Gastrocnemius medialis (tissue), 4 donors: ENCODE data around the gene NPAS2.

Experiments
- POLR2A ChIP-seq, 2 donors: fragments of 450-650 bp; IDR thresholded peaks; one replicate each; pipeline ENCODE4 v1.6.1; 2017; ENCODE audit warnings: antibody characterized with exemption in 2 of 2, mild to moderate bottlenecking in 2 of 2, moderate library complexity in 2 of 2
- TF ChIP-seq, protein P1 (sequence below), 5 experiments: fragments of 450-650 bp in 3 of 5; fragments of 200-600 bp in 2 of 5; sonication (generic) in 2 of 5; IDR thresholded peaks in 4 of 5; conservative IDR thresholded peaks in 1 of 5; 1 replicate in 4 of 5; 2 replicates in 1 of 5; pipeline ENCODE4 v1.5.1; 2016 to 2019; ENCODE audit warnings: antibody characterized with exemption in 5 of 5, mild to moderate bottlenecking in 3 of 5, moderate library complexity in 3 of 5

DNA sequence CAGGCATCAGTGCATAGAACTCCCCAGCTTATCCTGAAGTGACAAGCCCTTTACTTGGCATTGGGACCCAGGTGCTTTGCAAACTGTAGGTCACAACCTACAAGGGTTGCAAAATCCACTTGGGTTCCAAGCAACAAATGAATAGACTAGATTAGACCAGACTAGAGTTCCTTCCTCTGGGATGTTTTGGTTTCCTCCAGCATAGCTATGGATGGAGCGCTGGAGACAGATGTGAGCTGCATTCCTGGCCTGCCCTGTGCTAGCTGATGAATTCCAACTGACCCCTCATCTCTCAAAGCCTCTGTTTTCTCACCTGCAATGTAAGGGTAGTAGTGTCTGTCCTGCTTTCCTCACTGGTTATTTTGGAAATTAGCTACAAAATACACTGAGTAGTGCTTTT is 86.2 kb downstream of the NPAS2 start:
- TF ChIP-seq POLR2A (IDR thresholded peaks at IDR 0.05), result no peak
- TF ChIP-seq, protein P1, sequence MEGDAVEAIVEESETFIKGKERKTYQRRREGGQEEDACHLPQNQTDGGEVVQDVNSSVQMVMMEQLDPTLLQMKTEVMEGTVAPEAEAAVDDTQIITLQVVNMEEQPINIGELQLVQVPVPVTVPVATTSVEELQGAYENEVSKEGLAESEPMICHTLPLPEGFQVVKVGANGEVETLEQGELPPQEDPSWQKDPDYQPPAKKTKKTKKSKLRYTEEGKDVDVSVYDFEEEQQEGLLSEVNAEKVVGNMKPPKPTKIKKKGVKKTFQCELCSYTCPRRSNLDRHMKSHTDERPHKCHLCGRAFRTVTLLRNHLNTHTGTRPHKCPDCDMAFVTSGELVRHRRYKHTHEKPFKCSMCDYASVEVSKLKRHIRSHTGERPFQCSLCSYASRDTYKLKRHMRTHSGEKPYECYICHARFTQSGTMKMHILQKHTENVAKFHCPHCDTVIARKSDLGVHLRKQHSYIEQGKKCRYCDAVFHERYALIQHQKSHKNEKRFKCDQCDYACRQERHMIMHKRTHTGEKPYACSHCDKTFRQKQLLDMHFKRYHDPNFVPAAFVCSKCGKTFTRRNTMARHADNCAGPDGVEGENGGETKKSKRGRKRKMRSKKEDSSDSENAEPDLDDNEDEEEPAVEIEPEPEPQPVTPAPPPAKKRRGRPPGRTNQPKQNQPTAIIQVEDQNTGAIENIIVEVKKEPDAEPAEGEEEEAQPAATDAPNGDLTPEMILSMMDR (IDR thresholded peaks at IDR 0.05 in 4 of 5, conservative IDR thresholded peaks at IDR 0.05 in 1 of 5), result no peak
